GM12801 (cell line): ENCODE data around the gene PPP1R7.

Experiments used
- TF ChIP-seq, protein P1 (sequence below): IDR thresholded peaks from one replicate; pipeline ENCODE4 v1.5.1; 2011; ENCODE audit warnings: control low read depth; ENCODE audit not compliant: insufficient read length; ENCODE audit errors: extremely low read depth

PPP1R7 gene

DNA sequence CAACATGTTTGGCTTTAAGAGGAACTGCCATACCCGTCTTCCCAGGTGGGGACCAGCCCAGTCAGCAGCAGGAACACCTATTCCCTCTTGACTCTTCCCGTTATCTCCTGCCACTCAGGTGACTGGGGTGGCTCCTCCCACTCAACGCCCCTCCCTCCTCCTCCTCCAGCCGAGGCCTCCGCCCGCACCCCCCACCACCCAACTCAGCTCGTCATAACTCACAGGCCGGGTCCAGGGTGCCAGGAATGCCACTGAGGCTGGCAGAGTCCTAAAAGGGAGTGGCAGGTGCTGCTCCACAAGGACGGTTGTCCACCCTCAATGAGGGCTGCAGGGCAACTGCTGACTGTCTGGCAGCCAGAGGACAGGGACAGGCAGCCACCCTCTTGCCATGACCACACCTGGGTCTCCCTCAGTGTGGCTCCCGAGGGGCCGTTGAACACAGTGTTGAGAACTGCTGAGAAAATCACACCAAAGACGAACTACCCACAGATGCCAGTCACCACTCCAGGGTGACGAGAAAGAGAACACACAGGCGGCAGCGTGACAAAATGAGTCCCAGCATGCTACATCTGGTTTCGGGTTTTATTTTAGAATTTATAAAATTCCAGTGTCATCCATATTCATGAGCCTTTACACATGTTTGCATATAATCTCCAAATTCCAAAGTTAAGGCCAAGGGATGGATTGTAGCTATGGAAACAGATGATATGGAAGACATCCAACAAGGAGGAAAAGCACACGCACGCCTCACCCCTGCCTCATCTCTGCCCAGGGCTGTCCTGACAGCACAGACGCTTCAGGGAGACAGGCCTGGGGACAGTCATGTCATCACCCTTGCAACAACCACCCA lies 76.7 kb downstream of the PPP1R7 start:
- TF ChIP-seq, protein P1, sequence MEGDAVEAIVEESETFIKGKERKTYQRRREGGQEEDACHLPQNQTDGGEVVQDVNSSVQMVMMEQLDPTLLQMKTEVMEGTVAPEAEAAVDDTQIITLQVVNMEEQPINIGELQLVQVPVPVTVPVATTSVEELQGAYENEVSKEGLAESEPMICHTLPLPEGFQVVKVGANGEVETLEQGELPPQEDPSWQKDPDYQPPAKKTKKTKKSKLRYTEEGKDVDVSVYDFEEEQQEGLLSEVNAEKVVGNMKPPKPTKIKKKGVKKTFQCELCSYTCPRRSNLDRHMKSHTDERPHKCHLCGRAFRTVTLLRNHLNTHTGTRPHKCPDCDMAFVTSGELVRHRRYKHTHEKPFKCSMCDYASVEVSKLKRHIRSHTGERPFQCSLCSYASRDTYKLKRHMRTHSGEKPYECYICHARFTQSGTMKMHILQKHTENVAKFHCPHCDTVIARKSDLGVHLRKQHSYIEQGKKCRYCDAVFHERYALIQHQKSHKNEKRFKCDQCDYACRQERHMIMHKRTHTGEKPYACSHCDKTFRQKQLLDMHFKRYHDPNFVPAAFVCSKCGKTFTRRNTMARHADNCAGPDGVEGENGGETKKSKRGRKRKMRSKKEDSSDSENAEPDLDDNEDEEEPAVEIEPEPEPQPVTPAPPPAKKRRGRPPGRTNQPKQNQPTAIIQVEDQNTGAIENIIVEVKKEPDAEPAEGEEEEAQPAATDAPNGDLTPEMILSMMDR: no peak

DNA sequence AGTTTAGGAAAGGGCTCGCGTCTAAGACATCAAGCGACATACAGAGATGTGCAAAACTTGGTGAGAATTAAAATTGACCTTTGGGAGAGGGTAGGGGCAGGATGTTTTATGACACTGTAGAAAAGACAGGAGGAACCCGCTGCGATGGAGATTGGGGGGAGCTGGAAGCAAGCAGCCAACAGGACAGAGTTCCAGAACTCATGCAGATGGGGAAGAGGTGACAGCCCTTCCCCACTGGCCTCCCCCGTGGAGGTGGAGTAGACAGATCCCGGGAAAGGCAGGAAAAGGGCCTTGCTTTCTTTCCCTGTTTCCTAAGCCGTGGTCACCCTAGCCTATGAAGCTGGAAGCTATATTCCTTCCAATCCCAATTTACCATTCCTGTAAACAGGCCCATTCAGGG lies 77.3 kb downstream of the PPP1R7 start:
- TF ChIP-seq, protein P1: no peak

DNA sequence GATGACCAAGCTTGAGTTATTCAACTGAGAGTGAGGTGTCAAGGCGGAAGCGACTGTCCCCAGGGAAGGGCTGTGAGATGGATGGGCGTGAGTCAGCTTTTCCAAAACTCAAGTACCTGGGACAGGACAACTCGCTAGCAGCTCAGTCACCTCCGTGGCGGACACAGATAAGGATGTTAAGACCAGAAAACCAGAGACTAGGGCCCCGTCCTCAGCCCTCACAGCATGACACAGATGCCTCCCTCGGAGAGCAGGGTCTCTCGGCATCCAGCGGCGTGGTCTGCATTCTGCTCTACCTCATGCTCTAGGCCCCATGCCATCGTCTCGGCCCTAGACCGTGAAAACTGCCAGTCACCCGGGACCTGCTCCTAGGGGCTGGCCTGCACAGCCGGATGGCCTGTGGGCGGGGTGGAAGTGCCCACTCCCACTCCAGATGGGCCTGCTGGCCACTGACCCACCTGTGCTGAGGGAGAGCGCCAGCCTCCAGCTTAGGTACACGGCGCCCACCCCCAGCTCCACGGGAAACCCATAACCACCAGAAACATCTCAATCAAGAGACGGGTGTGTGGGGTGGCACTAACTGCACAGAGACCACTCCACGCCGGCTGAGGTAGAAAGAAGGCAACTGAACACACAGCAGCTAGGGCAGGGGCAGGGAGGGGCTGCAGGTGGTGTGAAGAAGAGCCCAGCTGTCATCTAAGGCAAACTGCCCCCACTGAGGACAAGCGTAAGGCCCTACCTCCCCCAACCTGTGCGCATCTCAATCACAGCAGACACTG lies 78.0 kb downstream of the PPP1R7 start:
- TF ChIP-seq, protein P1: no peak

DNA sequence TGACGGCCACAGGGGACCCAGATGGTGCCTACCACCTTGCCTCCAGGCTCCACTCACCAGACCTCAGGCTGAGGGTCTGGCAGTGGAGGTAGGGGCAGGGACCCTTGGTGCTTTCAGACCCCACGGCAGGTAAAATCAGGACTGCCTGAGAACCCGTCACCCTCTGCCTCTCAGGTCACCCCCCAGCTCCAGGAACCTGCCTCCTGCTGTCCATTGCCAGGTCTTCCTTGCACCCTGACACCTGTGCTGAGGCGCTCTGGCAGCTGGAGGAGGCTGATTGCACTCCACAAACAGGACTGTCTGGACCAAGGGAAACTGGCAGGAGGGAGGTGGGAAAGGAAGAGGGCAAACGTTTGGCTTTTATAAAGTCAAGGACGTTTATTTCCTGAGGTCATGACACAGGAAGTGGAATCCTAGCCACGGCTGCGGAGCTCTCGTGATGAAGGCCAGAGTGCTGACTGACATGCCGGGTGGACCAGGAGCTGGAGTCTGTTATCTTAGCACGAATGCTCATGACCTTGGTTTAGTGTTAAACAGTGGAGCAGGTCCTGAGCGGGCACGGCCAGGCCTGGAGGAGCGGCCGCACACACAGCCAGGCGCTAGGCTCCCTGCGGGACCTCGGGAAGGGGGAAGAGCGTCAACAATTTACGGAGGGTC lies 78.7 kb downstream of the PPP1R7 start:
- TF ChIP-seq, protein P1: no peak

DNA sequence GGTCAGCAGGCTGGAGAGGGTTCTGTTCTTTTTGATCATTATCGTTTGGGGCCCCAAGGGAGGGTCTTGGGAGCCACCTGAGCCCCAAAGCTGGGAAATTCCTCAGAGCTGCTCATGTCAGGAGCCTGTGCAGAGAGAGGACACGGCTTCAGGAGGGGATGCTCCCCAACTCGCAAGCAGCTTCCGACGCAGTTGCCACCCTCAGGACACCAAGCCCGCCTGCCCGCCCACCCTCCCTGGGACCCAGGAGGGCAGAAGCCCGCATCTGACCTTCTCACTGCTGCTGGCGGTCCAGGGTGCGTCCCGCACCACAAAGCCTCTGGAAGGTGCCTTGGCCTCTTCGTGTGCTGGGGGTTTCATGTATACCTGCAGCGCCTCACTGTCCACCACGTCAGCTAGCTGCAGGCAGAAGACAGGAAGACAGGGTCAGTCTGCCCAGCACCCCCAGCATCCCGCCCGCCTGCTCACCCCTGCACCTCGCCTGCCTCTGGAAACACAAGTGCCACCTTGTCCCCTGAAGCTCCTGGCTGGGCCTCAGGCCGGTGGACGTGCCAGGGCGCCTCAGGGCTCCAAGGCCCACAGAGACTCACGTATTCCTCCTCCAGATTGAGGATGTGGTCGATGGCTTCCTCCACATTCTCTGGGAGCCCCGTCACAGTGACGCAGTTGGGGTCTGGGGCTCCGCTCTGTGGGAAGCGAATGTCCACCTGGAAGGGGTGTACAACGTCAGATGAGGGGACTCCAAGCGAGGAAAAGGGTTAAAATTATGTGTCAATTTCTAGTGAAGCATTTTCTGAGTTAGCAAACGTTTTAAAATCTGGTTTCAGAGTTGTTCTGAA lies 79.5 kb downstream of the PPP1R7 start:
- TF ChIP-seq, protein P1: no peak

DNA sequence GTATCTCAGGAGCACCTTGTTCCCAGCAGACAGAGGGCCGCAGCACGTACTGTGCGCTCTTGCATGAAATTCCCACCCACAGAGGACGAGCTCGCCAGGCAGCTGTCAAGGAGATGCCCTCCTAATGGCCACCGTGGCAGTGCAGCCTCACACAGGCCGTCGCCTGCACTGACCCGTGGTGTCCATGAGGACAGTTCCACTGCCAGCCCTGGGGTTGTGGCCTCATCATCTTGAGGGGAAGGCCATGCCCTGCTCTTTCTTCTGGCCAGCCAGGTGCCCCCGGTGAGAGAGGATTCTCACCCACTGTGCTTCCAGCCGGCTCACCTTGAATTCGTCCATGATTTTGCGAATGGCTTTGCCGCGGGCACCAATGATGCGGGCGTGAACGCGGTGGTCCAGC lies 80.2 kb downstream of the PPP1R7 start:
- TF ChIP-seq, protein P1: no peak
